Omental fat pad (tissue), 4 donors: Measurements from ENCODE around the gene ADGRG1. TPM values are rescaled to one million over a fixed set of nuclear protein-coding genes. Genes with fewer than 3 reads are reported as not detected.
"Not testable (repeated sequence)": the region's sequence is repeated elsewhere in the genome, so short reads cannot be mapped to it uniquely, and the experiment has no call there.

Source experiments
- ATAC-seq: fragments of 150-250 bp; one replicate; pipeline ENCODE4 v1.9.1; 2016; ENCODE audit warnings: mild to moderate bottlenecking, moderate library complexity; ENCODE audit not compliant: low FRiP score
- DNase-seq: peaks from one replicate; pipeline ENCODE4 v3.0.0-alpha.2; 2019; ENCODE audit warnings: low spot score
- total RNA-seq, 4 donors: library from RNA; depleted of rRNA; stranded (reverse); fragments of >200 nt; gene quantifications; one replicate each; pipeline ENCODE4 v1.1.0, GENCODE V29; 2016
- TF ChIP-seq, protein P1 (sequence below), 3 donors: fragments of 450-650 bp; IDR thresholded peaks; one replicate each; pipeline ENCODE4 v1.5.1; 2016 to 2017; ENCODE audit warnings: antibody characterized with exemption in 3 of 3, mild to moderate bottlenecking in 3 of 3, moderate library complexity in 2 of 3

Gene ADGRG1
- total RNA-seq, 4 donors from 2014 or later: 15.3 to 99.1 (median 70.5) TPM

DNA sequence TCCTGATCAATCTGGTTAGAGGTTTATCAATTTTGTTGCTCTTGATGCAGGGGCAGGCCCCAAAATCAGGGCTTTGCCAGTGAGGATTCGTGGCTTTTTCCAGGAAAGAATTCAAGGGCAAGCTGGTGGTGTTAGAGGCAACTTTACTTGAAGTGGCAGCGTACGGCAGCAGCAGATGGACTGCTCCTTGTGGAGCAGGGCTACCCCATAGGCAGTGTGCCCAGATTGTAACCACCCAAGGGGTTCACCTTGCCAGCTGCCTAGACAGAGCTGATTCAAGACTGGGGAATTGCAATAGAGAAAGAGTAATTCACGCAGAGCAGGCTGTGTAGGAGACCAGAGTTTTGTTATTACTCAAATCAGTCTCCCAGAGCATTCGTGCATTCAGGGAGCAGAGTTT, 82.9 kb downstream of the ADGRG1 start:
- ATAC-seq (no peak), DNase-seq (no peak)
- TF ChIP-seq, protein P1, sequence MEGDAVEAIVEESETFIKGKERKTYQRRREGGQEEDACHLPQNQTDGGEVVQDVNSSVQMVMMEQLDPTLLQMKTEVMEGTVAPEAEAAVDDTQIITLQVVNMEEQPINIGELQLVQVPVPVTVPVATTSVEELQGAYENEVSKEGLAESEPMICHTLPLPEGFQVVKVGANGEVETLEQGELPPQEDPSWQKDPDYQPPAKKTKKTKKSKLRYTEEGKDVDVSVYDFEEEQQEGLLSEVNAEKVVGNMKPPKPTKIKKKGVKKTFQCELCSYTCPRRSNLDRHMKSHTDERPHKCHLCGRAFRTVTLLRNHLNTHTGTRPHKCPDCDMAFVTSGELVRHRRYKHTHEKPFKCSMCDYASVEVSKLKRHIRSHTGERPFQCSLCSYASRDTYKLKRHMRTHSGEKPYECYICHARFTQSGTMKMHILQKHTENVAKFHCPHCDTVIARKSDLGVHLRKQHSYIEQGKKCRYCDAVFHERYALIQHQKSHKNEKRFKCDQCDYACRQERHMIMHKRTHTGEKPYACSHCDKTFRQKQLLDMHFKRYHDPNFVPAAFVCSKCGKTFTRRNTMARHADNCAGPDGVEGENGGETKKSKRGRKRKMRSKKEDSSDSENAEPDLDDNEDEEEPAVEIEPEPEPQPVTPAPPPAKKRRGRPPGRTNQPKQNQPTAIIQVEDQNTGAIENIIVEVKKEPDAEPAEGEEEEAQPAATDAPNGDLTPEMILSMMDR (IDR thresholded peaks at IDR 0.05): no peak

DNA sequence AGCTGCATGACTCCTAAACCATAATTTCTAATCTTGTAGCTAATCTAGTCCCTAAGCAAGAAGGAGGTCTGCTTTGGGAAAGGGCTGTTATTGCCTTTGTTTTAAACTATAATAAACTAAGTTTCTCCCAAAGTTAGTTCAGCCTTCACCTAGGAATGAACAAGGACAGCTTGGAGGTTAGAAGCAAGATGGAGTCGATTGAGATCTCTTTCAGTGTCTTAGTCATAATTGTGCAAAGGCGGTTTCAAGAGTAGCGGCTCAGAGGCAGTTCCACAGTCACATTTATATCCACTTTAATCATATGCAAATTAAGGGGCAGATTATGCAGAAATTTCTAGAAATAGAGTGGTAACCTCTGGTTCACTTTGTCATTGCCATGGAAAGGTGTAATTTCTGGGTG, 83.6 kb downstream of the ADGRG1 start:
- ATAC-seq (no peak), DNase-seq (no peak)
- TF ChIP-seq, protein P1 (IDR thresholded peaks at IDR 0.05): no peak

DNA sequence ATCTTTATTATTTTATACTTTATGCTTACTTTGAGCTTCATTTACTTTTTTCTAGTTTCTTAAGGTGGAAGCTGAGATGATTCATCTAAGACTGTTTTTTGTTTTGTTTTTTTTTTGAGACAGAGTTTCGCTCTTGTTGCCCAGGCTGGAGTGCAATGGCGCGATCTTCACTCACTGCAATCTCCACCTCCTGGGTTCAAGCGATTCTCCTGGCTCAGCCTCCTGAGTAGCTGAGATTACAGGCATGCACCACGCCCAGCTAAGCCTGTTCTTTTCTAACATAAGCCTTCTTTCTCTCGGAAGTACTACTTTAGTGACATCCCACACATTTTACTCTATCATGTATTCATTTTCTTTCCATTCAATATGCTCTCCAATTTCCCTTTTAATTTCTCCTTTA, 84.1 kb downstream of the ADGRG1 start:
- not testable (repeated sequence) for ATAC-seq, DNase-seq

DNA sequence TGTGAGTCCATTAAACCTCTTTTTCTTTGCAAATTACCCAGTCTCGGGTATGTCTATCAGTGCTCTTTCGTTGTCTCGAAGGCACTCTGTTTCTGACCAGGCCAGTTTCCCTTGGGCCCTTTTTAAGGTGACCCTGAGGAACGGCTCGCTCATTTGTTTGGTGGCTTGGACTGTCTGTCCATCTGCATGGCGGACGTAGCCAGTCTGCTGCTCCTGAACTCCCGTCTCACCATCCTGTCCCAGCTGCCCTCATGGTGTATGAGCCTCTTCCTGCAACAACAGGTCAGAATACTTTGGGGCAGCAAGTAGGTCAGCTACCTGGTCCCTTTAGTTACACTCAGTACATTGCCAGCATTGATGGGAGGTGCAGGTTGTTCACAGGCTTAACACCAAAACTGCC, 85.2 kb downstream of the ADGRG1 start:
- TF ChIP-seq, protein P1 (IDR thresholded peaks at IDR 0.05): no peak
- ATAC-seq (no peak), DNase-seq (no peak)

DNA sequence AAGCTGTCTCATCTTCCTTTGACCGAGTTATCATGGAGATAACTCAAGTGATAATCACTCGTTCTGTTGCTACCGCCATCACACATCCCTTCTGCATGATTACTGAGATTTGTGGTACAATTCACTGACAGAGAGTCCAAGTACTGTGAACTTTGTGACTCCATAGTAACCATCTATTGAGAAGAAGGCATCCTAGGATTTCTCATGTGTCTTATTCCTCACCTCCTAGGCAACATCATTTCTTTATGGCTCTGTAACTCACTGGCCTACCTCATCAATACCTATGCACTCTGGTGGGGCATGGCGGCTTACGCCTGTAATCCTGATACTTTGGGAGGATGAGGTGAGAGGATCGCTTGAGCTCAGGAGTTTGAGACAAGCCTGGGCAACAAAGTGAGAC, 85.6 kb downstream of the ADGRG1 start:
- no peak for ATAC-seq
- TF ChIP-seq, protein P1 (IDR thresholded peaks at IDR 0.05): no peak
- DNase-seq: no peak

Other genes with a start within 250 kb of the ADGRG1 start
- not detected for gene CCL17, start 223.9 kb upstream of the ADGRG1 start, total RNA-seq
- gene CIAPIN1, start 181.2 kb upstream of the ADGRG1 start, total RNA-seq: 10 to 100 TPM; 26.4 to 37.2 (median 32.4) TPM
- gene COQ9, start 181.2 kb upstream of the ADGRG1 start, total RNA-seq: 10 to 100 TPM; 30.6 to 60.5 (median 44.7) TPM
- 10 to 100 TPM; 82.4 to 89.4 (median 85.4) TPM for gene POLR2C, start 166.0 kb upstream of the ADGRG1 start, total RNA-seq
- 10 to 100 TPM in 3 of 4 donors, 1 to 10 TPM in 1; 5.9 to 36.3 (median 12.9) TPM for gene DOK4, start 142.1 kb upstream of the ADGRG1 start, total RNA-seq
- gene CCDC102A, start 92.1 kb upstream of the ADGRG1 start, total RNA-seq: 1 to 10 TPM; 3.5 to 9.8 (median 7.8) TPM
- gene ADGRG5, start 86.0 kb upstream of the ADGRG1 start, total RNA-seq: under 1 TPM in 2 of 4 donors, not detected in 2; 0.31 to 0.37 TPM
- gene ADGRG3, start 39.7 kb downstream of the ADGRG1 start, total RNA-seq: 10 to 100 TPM in 1 of 4 donors, 1 to 10 TPM in 3; 2.3 to 17.7 (median 4.4) TPM
- under 1 TPM in 1 of 4 donors, not detected in 3; 0.65 TPM for gene DRC7, start 66.2 kb downstream of the ADGRG1 start, total RNA-seq
- gene KATNB1, start 107.1 kb downstream of the ADGRG1 start, total RNA-seq: 10 to 100 TPM in 3 of 4 donors, 1 to 10 TPM in 1; 8.7 to 23.5 (median 14.1) TPM
- 10 to 100 TPM; 41.5 to 96.9 (median 58.9) TPM for gene KIFC3, start 173.9 kb downstream of the ADGRG1 start, total RNA-seq